HepG2 (cell line): ENCODE results near the gene ITGB7. TPM values are rescaled to one million over a fixed set of nuclear protein-coding genes. Genes with fewer than 3 reads are reported as not detected.

ENCODE experiments used
- CEBPG ChIP-seq: IDR thresholded peaks from 2 replicates; pipeline ENCODE4 v1.6.1; 2016
- HIVEP1 ChIP-seq: sonication (generic); formaldehyde crosslinking; IDR thresholded peaks from 2 replicates; pipeline ENCODE4 v1.4.0; 2020; ENCODE audit warnings: mild to moderate bottlenecking, missing genetic modification reagents
- LCORL ChIP-seq, 2 experiments: fragments of 450-650 bp in 1 of 2; sonication (generic) in 1 of 2; formaldehyde crosslinking in 1 of 2; IDR thresholded peaks; 2 replicates each; pipeline versions ENCODE4 v1.5.0 to v1.6.1; 2017 to 2020; ENCODE audit warnings: antibody characterized with exemption in 1 of 2, missing genetic modification reagents in 1 of 2
- MAFG ChIP-seq: sonication (generic); formaldehyde crosslinking; IDR thresholded peaks from 2 replicates; pipeline ENCODE4 v1.5.1; 2020; ENCODE audit warnings: mild to moderate bottlenecking, missing genetic modification reagents
- NFAT5 ChIP-seq: sonication (generic); formaldehyde crosslinking; IDR thresholded peaks from 2 replicates; pipeline ENCODE4 v1.4.0; 2020; ENCODE audit warnings: missing genetic modification reagents
- PAWR ChIP-seq: sonication (generic); formaldehyde crosslinking; IDR thresholded peaks from 2 replicates; pipeline ENCODE4 v1.4.0; 2020; ENCODE audit warnings: missing genetic modification reagents, mild to moderate bottlenecking, borderline replicate concordance
- ZBTB43 ChIP-seq: sonication (generic); formaldehyde crosslinking; conservative IDR thresholded peaks from 2 replicates; pipeline ENCODE4 v1.4.0; 2020; ENCODE audit warnings: missing genetic modification reagents
- ZFP41 ChIP-seq: sonication (generic); formaldehyde crosslinking; IDR thresholded peaks from 2 replicates; pipeline ENCODE4 v1.4.0; 2020; ENCODE audit warnings: mild to moderate bottlenecking, missing genetic modification reagents, borderline replicate concordance
- ZNF512B ChIP-seq: sonication (generic); formaldehyde crosslinking; IDR thresholded peaks from 2 replicates; pipeline ENCODE4 v1.5.1; 2020; ENCODE audit warnings: missing genetic modification reagents, mild to moderate bottlenecking, borderline replicate concordance
- ZNF646 ChIP-seq: sonication (generic); formaldehyde crosslinking; IDR thresholded peaks from 2 replicates; pipeline ENCODE4 v1.9.0; 2021; ENCODE audit warnings: mild to moderate bottlenecking, missing genetic modification reagents
- ZNF670 ChIP-seq: sonication (generic); formaldehyde crosslinking; IDR thresholded peaks from 2 replicates; pipeline ENCODE4 v1.8.0; 2022; ENCODE audit warnings: mild to moderate bottlenecking, missing genetic modification reagents, borderline replicate concordance
- polyA plus RNA-seq, 8 experiments: library from polyadenylated mRNA; depleted of rRNA in 3 of 8; stranded (reverse) in 7 of 8; unstranded in 1 of 8; fragments of >200 nt; fragmentation: Illumina TruSeq in 4 of 8; extraction: Trizol in 4 of 8; gene quantifications; 2 replicates each; pipeline versions ENCODE4 v1.2.1 to v1.2.3, GENCODE V29; 2011 to 2016; ENCODE audit warnings: low read depth in 4 of 8, missing spikeins in 1 of 8, mixed read lengths in 1 of 8; ENCODE audit not compliant: insufficient read depth in 1 of 8
- total RNA-seq, 5 experiments: library from RNA; depleted of rRNA; stranded (reverse); fragments of >200 nt; fragmentation: Illumina TruSeq; extraction: Trizol; gene quantifications; 2 replicates each; pipeline ENCODE4 v1.2.3, GENCODE V29; 2016; ENCODE audit warnings: low read depth in 1 of 5
- TF ChIP-seq, protein P1 (sequence below): sonication (generic); formaldehyde crosslinking; IDR thresholded peaks from 2 replicates; pipeline ENCODE4 v1.4.0; 2020; ENCODE audit warnings: mild to moderate bottlenecking, missing genetic modification reagents

ITGB7 gene
- total and polyA plus RNA-seq, 2 of the 13 experiments (the other 11 are each of a cell fraction or from before 2014, with no cell fraction given): 0.16 to 0.18 TPM

GRCh38 chr12:53220694-53221202, 13.7 kb upstream of the ITGB7 start (continued):
- TF ChIP-seq NFAT5 (no peak), LCORL (IDR thresholded peaks at IDR 0.05) (no peak), LCORL (CRISPR knock-in tag; IDR thresholded peaks at IDR 0.05) (no peak), MAFG (no peak), ZNF646 (CRISPR knock-in tag) (no peak), ZNF670 (no peak), ZFP41 (no peak), PAWR (CRISPR knock-in tag) (no peak), CEBPG (CRISPR knock-in tag) (no peak), ZBTB43 (CRISPR knock-in tag) (0 out of 2 replicates have a peak, but pooled peaks have one; percentile 16), ZNF512B (CRISPR knock-in tag) (0 out of 2 replicates have a peak, but pooled peaks have one; percentile 14), HIVEP1 (no peak)
- TF ChIP-seq, protein P1, sequence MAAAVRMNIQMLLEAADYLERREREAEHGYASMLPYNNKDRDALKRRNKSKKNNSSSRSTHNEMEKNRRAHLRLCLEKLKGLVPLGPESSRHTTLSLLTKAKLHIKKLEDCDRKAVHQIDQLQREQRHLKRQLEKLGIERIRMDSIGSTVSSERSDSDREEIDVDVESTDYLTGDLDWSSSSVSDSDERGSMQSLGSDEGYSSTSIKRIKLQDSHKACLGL: 0 out of 2 replicates have a peak, but pooled peaks have one; percentile 2
